CD4-positive, alpha-beta T cell treated with Interleukin-15 for 4 hours (primary cell): ENCODE measurements around the gene IL21.

Source experiments
- DNase-seq: peaks from one replicate; pipeline ENCODE4 v3.0.0-alpha.2; 2020; ENCODE audit warnings: low spot score

Gene IL21

GRCh38 chr4:122633211-122633610 lies 12.3 kb upstream of the IL21 start:
- DNase-seq = no peak

GRCh38 chr4:122632396-122633143 lies 11.7 kb upstream of the IL21 start:
- peak; percentile 28 for DNase-seq

- no peak for DNase-seq
Observed at GRCh38 chr4:122625156-122625555, 4.3 kb upstream of the IL21 start.

DNA sequence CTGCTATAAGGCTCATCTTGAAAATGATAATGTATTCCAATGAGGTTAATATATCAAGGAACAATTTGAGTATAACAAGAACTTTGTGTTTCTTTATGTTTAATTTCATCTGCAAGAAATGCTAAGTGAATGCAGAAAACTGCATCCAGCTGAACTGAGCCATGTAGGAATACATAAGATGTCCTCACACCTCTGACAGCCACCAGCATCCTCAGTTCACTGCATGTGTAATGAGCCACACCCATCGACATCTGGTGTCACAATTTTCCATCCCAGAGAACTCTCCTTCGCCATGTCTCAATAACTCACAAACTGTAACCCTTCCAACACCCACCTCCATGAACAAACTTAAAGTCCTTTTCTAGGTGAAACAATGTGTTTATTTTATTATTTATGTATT lies 3.3 kb upstream of the IL21 start:
- no peak for DNase-seq

GRCh38 chr4:122623637-122624166 lies 2.8 kb upstream of the IL21 start:
- DNase-seq = no peak

GRCh38 chr4:122622400-122622799 lies 1.5 kb upstream of the IL21 start:
- DNase-seq = no peak

- no peak for DNase-seq
Observed at GRCh38 chr4:122619611-122620010, 1.3 kb downstream of the IL21 start.

- no peak for DNase-seq
Observed at GRCh38 chr4:122617597-122618593, 3.0 kb downstream of the IL21 start.

- DNase-seq = no peak
Observed at GRCh38 chr4:122616915-122617596, 3.8 kb downstream of the IL21 start.

- DNase-seq = no peak
Observed at GRCh38 chr4:122614621-122615020, 6.2 kb downstream of the IL21 start.

- DNase-seq = no peak
Observed at GRCh38 chr4:122612540-122612939, 8.3 kb downstream of the IL21 start.

DNA sequence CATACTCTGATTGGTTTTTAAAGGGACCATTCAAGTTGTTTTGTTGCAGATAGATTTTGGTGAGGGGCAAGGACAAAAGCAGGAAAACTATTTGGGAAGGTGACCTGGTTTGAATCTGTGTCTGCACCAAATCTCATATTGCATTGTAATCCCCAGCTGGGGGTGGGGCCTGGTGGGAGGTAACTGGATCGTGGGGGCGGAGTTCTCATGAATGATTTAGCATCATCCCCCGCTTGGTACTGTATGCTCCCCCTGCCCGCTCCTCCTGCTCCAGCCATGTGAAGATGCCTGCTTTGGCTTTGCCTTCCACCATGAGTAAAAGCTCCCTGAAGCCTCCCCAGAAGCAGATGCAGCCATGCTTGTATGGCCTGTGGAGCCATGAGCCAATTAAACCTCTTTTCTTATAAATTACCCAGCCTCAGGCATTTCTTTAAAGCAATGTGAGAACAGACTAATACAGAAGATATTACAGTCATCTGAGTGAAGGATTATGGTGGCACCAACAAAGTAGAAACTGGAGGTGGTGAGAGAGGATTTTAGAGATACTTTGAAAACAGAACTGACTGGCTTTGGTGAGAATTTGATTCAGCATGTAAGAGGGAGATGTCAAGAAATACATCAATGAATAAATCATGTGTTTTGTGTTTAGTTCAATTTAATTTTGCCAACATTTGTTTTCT lies 14.4 kb downstream of the IL21 start:
- DNase-seq = no peak

DNA sequence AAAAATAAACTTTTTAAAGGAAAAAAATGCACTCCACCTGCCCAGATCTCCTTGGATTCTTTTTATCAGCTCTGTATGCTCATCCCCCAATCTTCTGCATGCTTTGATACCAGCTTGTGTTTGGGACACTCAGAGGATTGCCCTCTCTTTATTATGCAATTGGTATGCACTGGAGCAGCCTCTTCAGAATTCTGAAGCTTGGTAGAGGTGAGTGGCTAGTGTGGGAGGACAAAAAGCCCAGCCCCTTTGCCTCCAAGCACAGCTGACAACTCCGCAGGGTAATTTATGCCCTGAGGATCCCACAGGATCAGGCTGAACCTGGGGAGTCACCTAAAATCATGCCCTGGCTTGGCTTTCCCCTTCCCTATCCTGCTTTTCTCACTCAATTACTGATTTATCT lies 16.7 kb downstream of the IL21 start:
- no peak for DNase-seq

- no peak for DNase-seq
Observed at GRCh38 chr4:122603156-122603574, 17.7 kb downstream of the IL21 start.

DNA sequence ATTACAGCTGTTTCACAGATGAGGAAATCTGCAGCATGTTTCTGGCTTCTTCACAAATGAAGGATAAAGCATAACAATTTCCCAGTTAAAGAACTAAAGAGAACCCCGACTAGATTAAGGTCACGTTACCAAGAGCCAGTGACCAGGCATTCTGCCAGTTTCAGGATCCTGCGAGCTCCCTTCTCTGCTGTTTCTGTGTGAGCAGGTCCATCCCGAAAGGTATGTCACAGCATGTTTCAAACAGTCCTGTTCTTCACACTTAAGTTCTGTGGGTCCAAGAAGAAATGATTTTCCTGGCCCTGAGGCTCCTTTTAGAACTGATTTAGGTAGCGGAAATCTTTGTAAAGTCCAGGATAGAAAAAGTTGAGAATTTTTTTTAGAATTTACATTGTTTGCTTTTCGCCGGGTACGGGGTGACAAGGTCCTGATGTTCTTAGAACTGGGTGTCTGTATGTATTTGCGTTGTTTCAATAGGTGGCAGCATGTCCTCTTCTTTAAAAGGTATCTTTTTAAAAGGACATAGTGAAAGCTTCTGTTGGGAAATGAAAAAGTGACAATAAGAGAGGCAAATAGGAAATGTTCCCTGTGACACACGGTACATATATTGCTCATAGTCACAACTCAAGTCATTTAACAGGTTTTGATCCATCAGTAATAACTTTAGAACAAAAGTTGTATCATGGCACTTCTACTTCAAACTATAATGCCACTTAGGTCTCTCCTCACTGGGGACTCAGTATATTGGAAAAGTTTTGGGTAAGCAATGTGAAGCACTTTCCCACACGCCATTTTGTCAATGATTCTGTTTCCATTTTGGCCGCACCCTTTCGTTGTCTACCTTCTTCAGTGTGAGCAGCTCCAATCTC lies 18.4 kb downstream of the IL21 start:
- DNase-seq = no peak

GRCh38 chr4:122591196-122591595 lies 29.7 kb downstream of the IL21 start:
- no peak for DNase-seq

DNA sequence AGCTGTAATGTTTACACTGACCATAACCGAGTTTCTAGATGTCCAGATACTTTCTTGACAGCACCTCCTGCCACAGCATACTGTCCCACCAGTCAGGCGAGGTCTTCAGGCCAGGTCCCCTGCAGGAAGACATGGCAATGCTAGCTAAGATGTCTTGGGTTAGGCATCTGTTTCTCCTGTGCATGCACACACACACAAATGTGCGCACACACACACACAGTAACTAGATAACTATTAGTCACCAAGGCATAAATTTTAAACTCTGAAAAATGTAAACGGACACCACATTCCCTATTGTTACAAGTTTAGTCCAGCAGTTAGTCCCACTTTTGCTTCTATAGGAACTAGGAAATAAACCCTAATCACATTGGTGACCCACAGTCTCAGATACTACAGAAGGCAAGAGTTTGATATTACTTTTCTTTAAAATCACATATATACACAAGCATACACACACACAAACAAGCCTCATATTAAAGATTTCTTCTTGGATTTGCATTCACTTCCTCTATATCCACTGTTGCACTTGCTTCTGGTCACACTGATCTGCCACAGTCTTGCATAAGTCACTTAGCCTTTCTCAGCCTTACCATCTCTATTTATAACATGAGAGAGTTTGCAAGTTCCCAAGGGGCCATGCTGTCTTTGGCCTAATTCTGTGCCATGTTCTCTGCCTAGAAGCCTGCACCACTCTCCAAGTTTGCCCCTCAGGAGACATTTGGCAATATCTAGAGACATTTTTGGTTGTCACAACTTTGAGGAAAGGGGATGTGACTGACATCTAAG lies 32.2 kb downstream of the IL21 start:
- no peak for DNase-seq

DNA sequence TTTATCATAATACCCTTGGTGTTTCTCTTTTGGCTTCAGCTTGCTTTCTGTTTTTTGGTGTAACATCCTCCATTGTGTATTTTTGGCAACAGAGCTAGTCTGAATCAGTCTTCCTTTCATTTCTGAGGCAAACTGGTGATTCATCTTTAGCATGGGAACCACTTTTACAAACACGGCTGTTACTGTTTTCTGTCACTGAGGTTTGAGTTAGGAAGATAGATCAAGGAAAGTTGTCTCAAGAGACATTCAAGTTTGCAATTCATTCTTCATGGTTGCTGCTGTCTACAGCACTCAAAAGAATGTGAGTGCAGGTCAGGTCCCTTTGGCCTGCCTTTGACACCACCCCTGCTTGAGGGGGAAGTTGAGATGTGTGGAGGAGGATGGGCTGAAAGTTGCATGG lies 36.3 kb downstream of the IL21 start:
- DNase-seq = peak; percentile 38

- no peak for DNase-seq
Observed at GRCh38 chr4:122583906-122584305, 37.0 kb downstream of the IL21 start.
